ENCODE data around the gene PSME3IP1.

DNA sequence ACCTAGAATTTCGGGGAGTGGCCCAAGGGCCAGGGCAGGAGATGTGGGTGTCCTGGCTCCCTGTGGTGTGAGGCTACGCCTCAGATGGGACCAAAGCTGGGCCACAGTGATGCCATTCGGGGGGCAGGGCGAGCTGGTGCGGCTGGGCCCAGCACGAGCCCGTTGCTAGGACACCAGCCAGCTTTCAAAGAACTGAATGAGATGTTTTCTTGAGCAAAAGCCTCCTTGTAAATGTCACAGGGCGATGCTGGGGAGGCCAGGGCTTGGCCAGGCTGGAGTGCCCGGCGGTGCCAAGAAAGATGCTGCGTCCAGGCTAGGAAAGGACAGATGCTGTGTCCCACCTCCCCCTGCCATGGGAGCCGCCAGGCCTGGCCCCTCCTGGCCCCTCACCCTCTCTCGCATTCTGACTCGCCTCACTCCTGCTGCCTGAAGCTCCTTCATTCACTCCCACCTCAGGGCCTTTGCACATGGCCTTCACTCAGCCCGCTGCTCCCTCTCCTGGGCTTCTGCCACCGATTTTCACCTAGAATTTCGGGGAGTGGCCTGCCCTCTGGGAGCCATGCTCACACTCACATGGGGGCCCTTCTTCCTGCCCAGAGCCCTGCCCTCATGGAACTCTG lies 54.4 kb downstream of the PSME3IP1 start:
- TF ChIP-seq, protein P1, sequence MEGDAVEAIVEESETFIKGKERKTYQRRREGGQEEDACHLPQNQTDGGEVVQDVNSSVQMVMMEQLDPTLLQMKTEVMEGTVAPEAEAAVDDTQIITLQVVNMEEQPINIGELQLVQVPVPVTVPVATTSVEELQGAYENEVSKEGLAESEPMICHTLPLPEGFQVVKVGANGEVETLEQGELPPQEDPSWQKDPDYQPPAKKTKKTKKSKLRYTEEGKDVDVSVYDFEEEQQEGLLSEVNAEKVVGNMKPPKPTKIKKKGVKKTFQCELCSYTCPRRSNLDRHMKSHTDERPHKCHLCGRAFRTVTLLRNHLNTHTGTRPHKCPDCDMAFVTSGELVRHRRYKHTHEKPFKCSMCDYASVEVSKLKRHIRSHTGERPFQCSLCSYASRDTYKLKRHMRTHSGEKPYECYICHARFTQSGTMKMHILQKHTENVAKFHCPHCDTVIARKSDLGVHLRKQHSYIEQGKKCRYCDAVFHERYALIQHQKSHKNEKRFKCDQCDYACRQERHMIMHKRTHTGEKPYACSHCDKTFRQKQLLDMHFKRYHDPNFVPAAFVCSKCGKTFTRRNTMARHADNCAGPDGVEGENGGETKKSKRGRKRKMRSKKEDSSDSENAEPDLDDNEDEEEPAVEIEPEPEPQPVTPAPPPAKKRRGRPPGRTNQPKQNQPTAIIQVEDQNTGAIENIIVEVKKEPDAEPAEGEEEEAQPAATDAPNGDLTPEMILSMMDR (IDR thresholded peaks at IDR 0.05), result no peak
- TF ChIP-seq POLR2A (IDR thresholded peaks at IDR 0.05), result no peak

All from adrenal gland (tissue), 5 donors.